ENCODE measurements around the gene SPINK9.
"Not testable (repeated sequence)": the region's sequence is repeated elsewhere in the genome, so short reads cannot be mapped to it uniquely, and the experiment has no call there.

Gene SPINK9, protein sequence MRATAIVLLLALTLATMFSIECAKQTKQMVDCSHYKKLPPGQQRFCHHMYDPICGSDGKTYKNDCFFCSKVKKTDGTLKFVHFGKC

DNA sequence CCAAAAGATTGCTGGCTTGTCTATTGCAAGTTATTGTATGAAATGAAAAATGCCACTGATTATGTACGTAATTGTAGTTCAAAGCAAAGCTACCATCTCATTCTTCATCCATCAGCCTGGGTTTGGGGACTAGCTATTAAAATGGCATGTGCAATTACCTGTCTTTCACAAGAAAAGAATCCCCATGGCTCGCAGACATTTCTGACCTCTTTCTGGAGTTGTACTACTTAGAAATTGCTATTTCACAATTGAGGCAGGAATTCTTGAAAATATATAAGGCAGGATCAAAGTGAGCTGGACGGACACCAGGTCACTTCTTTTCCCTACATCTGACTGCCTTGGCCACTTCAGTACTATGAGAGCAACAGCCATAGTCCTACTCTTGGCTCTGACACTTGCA, at the start of gene SPINK9:
TSS of gene SPINK9 (plus strand) at position 301 of the 400 bp plus-strand sequence. CDS start at position 356, 55 bp downstream.
- DNase-seq (ENCODE audit: low spot score): no peak

DNA sequence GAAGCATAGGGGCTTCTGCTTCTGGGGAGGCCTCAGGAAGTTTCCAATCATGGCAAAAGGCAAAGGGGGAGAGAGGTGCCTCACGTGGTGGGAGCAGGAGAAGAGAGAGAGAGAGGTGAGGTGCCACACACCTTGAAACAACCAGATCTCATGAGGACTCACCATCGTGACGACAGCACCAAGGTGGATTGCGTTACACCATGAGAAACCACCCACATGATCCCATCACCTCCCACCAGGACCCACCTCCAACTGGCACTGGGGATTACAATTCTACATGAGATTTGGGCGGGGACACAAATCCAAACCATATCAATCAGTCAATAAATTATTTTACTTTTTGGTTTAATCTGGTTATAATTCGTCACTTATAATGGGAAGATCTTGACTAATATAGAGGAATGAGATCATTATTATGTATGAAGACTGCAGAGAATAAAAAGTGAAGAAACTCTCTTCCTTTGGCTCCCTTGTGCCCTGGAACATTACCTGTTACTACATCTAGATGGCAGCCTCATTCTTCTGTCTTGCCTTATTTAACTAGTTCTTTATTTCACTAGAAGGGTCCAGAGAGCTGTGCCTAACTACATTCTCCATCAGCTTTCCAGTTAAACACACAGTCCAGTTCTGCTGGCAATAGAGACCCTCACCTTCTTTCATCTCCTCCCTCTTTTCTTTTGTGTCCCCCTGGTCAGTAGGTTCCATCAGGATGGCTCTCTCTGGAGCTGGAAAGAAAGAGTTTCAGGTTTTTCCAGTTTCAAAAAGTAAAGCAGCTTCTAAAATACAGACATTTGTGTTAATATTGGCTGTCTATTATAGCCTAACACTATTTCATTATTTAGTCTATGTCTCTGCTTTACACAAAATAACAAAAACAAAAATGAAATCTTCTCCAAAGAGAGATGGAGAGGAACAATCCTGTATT, 44.8 kb upstream of the SPINK9 start:
- no peak for DNase-seq (ENCODE audit: low spot score)

DNA sequence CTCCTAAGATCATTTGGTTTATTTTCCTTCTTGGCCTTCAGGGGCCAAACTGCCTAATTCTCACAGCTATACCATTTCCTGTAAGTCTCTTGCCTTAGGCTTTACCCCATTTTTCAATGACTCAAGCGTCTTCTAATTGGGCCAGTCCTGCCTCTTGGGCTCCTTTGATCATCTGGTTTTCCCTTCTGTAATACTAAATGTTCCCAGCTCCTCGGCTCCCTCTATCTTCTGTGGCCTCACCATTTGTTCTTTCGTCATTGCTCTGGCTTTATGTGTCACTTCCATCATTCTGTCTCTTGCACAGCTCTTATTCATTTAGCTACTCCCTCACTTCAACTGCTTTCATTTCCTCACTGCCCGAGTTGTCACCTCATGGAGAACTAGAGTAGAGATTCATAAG, 37.6 kb upstream of the SPINK9 start:
- DNase-seq (ENCODE audit: low spot score): no peak

DNA sequence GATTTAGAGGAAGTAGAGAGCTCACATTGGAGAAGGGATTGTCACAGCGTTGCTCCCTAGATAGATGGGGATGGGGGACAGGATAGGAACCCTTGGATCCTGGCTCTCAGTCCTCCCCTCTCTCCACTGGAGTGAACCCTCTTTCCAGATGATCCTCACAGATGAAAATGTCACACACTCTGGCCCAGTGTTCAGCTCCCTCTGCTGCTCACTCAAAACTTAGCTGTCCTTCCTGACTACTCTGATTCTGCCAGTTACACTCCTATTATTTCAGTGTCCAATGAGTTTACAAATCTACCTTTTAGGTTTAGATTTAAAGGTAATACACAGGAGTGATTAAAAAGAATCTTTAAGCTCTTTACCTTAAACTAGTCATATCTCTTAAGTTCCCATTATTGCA, 28.9 kb upstream of the SPINK9 start:
- DNase-seq (ENCODE audit: low spot score): no peak

DNA sequence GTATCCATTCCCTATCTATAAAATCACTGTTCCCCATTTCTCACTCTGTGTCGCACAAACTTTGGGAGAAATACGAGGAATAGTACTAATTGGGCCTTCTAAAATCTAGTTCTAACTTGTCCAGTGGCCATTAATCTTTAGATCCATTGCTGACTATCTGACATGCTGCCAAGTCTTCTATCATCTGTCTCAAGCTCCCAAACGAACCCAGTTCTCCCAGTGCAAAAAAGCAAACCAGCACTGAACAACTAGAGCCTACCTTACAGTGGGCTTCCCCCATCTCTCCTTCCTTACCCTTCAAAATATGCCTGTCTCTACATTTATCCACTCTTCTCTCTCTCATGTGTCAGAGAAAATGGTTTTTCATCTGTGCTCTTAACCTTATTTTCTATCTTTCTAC, 26.3 kb upstream of the SPINK9 start:
- no peak for DNase-seq (ENCODE audit: low spot score)

DNA sequence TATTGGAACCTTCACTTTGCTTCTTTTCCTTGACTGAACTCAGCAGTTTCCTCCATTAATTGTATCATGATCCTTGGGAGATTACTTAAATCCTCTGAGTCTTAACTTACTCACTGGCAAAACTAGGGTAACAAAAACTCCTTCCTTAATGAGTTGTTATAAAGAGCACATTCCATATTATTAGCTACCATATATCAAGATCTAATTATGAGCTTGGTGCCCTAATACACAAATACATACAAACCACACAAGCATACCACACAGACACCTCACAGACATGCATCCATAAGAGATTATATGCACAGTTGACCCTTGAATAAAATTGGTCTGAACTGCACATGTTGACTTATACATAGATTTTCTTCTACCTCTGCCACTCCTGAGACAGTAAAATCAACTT, 25.6 kb upstream of the SPINK9 start:
- no peak for DNase-seq (ENCODE audit: low spot score)

DNA sequence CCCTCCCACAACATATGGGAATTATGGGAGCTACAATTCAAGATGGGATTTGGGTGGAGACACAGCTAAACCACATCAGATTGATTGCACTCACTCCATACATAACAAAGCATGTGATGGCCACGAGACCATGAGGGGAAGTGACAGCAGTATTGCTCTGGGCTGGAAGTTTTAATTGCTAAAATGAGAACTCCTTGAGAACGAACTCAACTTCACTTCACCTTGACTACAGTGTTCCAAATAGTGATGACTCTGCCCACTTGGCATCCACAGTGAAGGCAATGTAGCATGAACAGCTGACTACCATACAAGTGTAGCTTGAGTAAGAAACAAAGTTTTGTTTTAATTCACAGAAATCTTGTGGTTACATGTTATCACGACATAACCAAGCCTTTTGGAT, 23.9 kb upstream of the SPINK9 start:
- no peak for DNase-seq (ENCODE audit: low spot score)

DNA sequence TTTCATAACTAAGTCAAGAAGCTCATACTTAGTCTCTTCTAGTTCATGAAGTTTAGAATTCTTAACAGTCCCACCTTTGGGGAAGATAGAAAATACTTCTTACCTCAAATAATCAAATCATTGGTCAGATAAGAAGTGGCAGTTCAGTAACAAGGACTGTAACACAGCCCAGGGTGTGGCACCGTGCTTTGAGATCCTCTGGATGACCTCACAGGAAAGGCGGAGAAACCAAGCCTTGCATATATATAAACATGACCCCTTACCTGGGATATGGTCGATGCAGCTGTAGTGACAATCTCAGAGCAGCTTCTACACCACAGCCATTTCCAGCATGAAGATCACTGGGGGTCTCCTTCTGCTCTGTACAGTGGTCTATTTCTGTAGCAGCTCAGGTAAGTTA, 23.2 kb upstream of the SPINK9 start, which contains the start of gene SPINK7:
TSS of gene SPINK7 (plus strand) at position 271 of the 400 bp plus-strand sequence. CDS start at position 332, 61 bp downstream.
- DNase-seq (ENCODE audit: low spot score): no peak

DNA sequence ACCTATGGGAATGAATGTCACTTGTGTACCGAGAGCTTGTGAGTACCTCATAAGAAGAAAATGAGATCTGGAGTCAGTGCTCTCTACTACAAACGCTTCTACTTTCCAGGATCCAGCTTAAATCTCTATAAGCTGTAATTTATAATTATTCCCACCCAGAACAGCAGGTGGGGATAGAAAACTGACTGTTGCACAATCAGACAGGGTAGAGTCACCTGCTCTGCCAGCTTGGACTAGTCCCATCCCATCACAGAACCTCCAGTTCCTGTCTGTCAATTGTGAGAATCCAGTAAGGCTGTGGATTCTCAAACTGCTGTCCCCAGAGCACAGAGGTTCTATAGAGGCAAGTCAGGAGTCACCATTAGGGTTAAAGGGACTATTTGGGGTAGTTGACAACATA, 21.2 kb upstream of the SPINK9 start:
- no peak for DNase-seq (ENCODE audit: low spot score)

DNA sequence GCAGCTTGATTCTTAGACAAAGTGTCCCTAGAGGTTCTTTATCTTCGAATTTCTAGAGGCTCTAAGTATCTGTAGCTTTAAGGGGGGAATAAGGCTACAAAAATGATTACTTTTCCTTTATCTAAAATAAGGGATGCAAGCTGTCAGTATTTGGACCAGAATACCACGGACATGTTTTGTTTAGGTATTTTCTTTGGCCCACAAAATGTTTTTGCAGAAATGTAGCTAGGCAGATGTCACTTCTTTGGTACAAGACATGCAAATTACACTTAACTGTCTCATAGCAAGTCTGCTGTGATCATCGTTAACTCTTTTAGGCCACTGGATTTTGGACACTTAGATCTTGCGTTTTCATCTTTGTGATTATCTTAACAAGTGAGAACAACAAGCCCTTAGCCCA, 20.6 kb upstream of the SPINK9 start:
- no peak for DNase-seq (ENCODE audit: low spot score)

DNA sequence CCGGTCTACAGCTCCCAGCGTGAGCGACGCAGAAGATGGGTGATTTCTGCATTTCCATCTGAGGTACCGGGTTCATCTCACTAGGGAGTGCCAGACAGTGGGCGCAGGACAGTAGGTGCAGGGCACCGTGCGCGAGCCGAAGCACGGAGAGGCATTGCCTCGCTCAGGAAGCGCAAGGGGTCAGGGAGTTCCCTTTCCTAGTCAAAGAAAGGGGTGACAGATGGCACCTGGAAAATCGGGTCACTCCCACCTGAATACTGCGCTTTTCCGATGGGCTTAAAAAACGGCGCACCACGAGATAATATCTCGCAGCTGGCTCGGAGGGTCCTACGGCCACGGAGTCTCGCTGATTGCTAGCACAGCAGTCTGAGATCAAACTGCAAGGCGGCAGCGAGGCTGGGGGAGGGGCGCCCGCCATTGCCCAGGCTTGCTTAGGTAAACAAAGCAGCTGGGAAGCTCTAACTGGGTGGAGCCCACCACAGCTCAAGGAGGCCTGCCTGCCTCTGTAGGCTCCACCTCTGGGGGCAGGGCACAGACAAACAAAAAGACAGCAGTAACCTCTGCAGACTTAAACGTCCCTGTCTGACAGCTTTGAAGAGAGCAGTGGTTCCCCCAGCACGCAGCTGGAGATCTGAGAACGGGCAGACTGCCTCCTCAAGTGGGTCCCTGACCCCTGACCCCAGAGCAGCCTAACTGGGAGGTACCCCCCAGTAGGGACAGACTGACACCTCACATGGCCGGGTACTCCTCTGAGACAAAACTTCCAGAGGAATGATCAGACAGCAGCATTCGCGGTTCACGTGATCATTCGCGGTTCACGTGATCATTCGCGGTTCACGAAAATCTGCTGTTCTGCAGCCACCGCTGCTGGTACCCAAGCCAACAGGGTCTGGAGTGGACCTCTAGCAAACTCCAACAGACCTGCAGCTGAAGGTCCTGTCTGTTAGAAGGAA, 15.1 kb upstream of the SPINK9 start:
- not testable (repeated sequence) for DNase-seq (ENCODE audit: low spot score)

DNA sequence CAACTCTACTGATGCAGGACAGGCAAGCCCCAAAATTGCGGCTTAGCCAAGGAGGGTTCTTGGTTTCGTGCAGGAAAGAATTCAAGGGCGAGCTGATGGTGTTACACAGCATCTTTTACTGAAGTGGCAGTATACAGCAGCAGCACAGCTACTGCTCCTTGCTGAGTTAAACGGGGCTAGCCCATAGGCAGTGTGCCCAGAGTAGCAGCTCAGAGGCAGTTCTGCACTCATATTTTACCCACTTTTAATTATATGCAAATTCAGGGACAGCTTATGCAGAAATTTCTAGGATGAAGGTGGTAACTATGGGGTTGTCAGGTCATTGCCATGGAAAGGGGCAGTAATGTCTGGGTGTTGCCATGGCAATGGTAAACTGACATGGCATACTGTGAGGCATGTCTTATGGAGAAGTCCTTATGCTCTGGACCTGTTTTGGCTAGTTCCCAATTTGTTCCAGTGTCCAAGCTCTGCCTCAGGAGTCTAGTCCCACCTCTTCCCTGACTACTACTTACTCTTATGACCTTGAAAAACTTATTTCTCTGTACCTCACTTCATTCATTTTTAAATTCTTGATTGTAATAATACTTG, 2.0 kb upstream of the SPINK9 start:
- no peak for DNase-seq (ENCODE audit: low spot score)

DNA sequence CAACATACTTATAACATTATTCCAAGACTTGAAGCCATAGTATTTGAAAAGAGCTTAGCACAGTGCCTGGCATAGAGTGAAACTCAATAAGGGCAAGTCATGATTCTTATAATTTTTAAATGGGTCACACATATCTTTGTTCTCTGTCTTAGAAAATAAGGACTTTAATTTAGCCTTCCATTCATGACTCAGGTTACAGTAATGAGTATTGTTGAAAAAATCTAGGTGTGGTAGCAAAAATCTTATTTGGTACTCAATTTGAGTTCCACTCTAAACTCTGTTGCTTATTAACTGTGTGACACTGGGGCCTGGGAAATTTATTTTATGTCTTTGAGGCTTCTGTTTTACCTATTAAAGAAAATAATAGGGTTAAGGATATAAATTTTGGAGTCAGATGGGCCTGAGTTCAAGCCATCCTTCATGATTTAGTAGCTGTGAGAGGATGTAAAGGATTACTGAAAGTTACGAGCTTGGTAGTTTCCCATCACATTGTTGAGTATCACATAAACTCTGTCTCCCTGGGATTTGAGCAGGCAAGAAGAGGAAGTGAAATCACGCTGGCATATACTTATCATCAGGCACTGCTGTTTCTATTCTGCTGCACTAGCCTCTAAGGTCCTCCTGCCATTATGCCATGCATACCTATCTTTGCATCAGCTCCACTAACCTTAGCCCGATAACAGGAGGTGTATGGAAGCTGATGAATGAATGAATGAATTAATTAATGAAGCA, 1.5 kb downstream of the SPINK9 start:
- DNase-seq (ENCODE audit: low spot score): no peak

DNA sequence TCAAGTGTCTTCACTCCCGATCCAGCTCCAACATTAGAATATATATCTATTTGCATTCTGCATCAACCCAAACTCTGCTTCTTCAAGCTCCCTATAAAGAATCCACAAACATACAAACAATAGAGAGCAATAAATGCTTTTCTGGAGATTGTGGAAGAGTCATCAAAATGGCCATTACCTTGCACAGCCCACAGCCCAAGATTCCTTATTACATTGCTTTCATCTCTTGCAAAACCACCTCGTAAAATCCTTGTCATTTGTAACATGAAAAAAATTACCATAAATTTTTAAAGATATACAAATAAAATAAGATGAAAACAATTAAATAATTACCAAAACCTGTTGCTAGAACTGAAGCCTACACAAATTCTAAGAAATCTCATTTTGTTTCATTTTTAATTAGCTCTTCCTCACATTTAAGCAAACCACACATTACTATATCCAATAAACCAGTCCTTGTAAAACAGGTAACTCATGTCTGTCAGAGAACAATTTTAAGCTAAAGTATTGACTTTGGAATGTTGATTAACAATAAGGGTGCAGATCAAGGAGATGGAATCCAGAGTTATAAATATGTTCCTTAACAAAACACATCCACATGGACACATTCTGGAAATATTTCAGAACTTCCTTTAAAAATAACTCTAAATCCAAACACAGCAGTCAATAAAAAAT, 7.1 kb downstream of the SPINK9 start:
- no peak for DNase-seq (ENCODE audit: low spot score)

DNA sequence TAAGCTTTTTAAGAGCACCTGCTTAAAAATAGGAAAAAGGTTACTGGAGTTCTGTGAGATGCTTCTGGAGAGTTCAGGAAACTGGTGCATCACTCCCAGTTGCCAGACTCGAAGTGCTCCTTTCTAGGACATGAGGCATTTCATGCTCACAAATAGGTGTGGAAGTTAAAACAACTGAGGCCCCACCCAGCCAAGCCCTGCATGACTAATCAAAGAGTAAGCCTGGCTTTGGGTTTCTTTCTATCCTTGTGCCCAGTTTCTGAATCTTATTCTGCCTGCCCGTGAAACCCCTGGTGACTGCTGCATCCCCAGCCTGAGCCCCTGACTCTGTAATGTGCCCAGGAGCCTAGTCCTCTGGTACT, 7.7 kb downstream of the SPINK9 start:
- peak; percentile 31 for DNase-seq (ENCODE audit: low spot score)

DNA sequence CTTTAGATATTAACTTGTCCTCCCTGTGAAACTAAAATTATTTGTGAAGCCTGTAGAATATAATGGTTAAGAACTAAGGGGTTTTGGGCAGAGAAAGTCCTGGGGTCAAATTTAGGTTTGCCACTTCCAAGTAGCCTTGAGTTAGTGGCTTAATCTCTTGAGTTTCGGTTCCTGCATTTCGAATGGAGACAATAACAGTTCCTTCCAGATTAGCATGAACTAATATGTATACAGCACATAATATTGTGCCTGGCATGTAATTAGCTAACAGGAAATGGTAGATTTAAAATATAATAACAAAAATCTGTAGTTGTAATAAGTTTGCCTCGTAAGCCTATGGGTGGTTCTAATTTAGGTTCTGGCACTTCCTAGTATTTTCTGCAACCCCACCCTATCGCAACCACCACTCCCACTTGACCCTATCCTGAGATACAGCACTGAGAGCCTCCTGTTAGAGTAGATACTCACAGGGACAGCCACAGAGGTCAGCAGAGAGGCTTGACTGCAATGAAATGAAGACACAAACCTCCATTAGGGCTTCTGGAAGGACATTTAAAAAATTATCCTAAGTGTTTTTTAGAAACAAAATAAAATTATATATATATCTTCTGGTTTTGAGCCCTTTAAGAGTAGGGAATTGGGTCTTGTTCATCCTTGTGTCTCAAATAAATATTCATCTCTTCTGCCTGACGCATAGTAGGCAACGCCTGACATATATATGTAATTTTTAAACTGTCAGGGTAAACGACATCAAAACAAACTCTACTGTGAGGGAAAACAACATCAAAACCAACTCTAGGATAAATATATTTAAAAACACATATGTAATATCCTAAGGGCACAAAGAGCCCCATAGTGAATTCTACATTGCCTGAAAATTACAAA, 8.5 kb downstream of the SPINK9 start:
- peak; percentile 50 for DNase-seq (ENCODE audit: low spot score)

DNA sequence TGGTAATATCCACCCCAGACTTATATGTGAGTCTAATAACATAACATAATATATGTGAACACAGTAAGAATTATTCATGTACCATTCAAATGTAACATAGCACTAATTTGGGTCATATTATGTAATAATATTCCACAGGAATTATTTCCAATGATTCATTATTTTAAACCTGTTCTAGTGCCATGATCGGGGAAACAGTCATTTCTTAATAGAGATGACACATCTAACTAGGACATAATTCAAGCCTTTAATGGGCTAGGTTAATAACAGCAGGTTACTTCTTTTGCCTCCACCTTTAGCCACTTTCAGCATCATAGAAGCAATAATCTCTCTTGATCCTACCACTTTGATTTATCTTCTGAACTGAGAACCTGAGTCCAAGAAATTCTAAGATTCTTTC, 12.3 kb downstream of the SPINK9 start:
- no peak for DNase-seq (ENCODE audit: low spot score)

DNA sequence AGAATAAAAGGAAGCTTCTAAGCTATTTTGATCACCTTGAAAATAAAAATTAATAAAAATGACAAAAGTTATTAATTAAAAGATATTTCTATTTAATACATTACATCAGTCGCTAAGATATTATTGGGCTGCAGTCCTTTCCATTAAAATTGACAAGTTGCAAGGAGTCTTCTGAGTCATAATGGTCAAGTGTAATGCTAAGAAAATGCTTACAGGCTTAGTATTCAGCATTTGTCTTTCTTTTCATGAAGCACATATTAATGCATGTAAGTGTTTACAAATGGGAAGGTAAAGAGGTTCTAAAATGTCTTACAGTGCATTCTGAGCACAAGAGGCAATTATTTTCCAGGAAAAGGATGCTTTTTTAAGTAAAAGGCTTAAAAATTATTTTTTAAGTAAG, 17.3 kb downstream of the SPINK9 start:
- no peak for DNase-seq (ENCODE audit: low spot score)

DNA sequence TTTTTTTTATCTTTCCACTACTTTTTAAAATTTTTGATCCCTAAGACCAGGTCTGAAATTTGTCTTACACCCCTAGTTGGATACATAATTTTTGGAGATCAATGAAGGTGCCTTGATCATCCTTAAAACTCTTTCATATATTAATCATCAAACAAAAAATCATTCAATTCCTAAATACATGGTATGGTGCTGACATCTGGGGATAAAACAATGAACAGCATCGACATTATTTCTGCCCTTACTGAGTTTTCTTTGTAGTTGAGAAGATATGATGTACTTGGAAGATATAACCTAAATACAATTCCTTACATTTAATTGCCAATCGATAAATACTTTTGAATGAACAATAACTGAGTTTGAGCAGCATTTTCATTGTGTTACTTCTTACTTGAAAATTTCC, 18.3 kb downstream of the SPINK9 start:
- peak; percentile 14 for DNase-seq (ENCODE audit: low spot score)

DNA sequence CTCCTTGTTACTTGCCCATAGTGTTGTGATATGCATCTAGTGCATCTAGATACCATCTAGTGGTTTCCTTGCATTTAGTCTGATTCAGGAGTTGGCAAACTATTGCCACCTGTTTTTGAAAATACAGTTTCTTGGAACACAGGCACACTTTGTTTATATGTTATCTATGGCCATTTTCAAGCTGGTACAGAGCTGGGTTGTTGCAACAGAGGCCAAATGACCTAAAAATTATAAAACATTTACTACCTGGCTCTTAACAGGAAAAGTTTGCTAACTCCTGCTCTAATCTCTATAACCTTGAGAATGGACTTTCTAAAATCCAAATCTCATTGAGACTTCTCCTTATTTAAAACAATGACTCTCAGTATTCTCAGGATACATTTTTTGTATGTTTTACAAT, 29.0 kb downstream of the SPINK9 start:
- no peak for DNase-seq (ENCODE audit: low spot score)
